Stimulated activated CD4-positive, alpha-beta T cell treated with anti-CD3 and anti-CD28 coated beads, Interleukin-4, amount 100 ng/mL, for 4 hours (primary cell): ENCODE measurements around the gene MYO3B.

Experiments used
- DNase-seq, 2 experiments: peaks; one replicate each; pipeline ENCODE4 v3.0.0-alpha.2; 2020

The MYO3B gene

GRCh38 chr2:170485254-170486026 lies 307.5 kb downstream of the MYO3B start:
- no peak for DNase-seq

- DNase-seq, result no peak
Observed at GRCh38 chr2:170486730-170487129, 308.8 kb downstream of the MYO3B start.

GRCh38 chr2:170488807-170489206 lies 310.9 kb downstream of the MYO3B start:
- no peak for DNase-seq

- DNase-seq, result no peak
Observed at GRCh38 chr2:170492010-170492409, 314.1 kb downstream of the MYO3B start.

GRCh38 chr2:170493426-170494097 lies 315.6 kb downstream of the MYO3B start:
- no peak for DNase-seq

- DNase-seq, result no peak
Observed at GRCh38 chr2:170495896-170496295, 317.9 kb downstream of the MYO3B start.

GRCh38 chr2:170498619-170499018 lies 320.7 kb downstream of the MYO3B start:
- no peak for DNase-seq

GRCh38 chr2:170500104-170500503 lies 322.2 kb downstream of the MYO3B start:
- no peak for DNase-seq

- no peak for DNase-seq
Observed at GRCh38 chr2:170500770-170501169, 322.8 kb downstream of the MYO3B start.

GRCh38 chr2:170501421-170502043 lies 323.6 kb downstream of the MYO3B start:
- DNase-seq, result no peak

- no peak for DNase-seq
Observed at GRCh38 chr2:170502361-170503130, 324.6 kb downstream of the MYO3B start.

GRCh38 chr2:170503563-170503962 lies 325.6 kb downstream of the MYO3B start:
- no peak for DNase-seq

- no peak for DNase-seq
Observed at GRCh38 chr2:170503971-170504809, 326.2 kb downstream of the MYO3B start.

- DNase-seq, result no peak
Observed at GRCh38 chr2:170504810-170505145, 326.8 kb downstream of the MYO3B start.

- no peak for DNase-seq
Observed at GRCh38 chr2:170505631-170506275, 327.8 kb downstream of the MYO3B start.

- DNase-seq, result no peak
Observed at GRCh38 chr2:170509452-170510193, 331.7 kb downstream of the MYO3B start.

- DNase-seq, result no peak
Observed at GRCh38 chr2:170512266-170512665, 334.3 kb downstream of the MYO3B start.

GRCh38 chr2:170514140-170514539 lies 336.2 kb downstream of the MYO3B start:
- no peak for DNase-seq

GRCh38 chr2:170517538-170517937 lies 339.6 kb downstream of the MYO3B start:
- DNase-seq, result no peak

- DNase-seq, result no peak
Observed at GRCh38 chr2:170518911-170519310, 341.0 kb downstream of the MYO3B start.

GRCh38 chr2:170521299-170521698 lies 343.4 kb downstream of the MYO3B start:
- DNase-seq, result no peak
